ENCODE data around the gene INSRR.
A peak's percentile ranks its signal among the peaks of the same experiment; 100 is the strongest.

INSRR gene

GRCh38 chr1:156801409-156802121 is 57.4 kb downstream of the INSRR start:
- H3K9me2 ChIP-seq (replicated peaks; ENCODE audit: insufficient read depth, low read length) = no peaks in the 10 kb centered on the region
- H3K27me3 ChIP-seq (ENCODE audit: low read length) = no peaks in the 10 kb centered on the region
- H3F3A ChIP-seq (ENCODE audit: insufficient read depth) = peaks cover 5% of the 10 kb centered on the region; the same call in 1 of the 2 replicates
- no peak overlapping the region for H2AFZ ChIP-seq (ENCODE audit: low read depth, low read length, severe bottlenecking)
- no peak overlapping the region for H3K4me3 ChIP-seq (ENCODE audit: insufficient read depth, low read length, poor library complexity, severe bottlenecking)
- TF ChIP-seq EZH2phosphoT487 (conservative IDR thresholded peaks at IDR 0.05; ENCODE audit: low read length) = no peak
- no peak for TF ChIP-seq CTCF (IDR thresholded peaks at IDR 0.05; ENCODE audit: insufficient read depth, low read length, poor library complexity, severe bottlenecking)
- no peak overlapping the region for H3K27ac ChIP-seq (ENCODE audit: low read depth, low read length)
- H3K79me2 ChIP-seq (ENCODE audit: insufficient read depth, low read length) = no peaks in the 10 kb centered on the region
- no peak overlapping the region for H3K4me2 ChIP-seq (ENCODE audit: low read depth, low read length, poor library complexity, severe bottlenecking)
- peaks cover 18% of the 10 kb centered on the region for H3K36me3 ChIP-seq (ENCODE audit: low read length)
- no peak overlapping the region for H3K9ac ChIP-seq (ENCODE audit: low read length)
- H4K20me1 ChIP-seq (ENCODE audit: low read depth, low read length) = no peaks in the 10 kb centered on the region; the same call in 1 of the 2 replicates
- H3K9me3 ChIP-seq (ENCODE audit: insufficient read depth, low read length) = no peaks in the 10 kb centered on the region

DNA sequence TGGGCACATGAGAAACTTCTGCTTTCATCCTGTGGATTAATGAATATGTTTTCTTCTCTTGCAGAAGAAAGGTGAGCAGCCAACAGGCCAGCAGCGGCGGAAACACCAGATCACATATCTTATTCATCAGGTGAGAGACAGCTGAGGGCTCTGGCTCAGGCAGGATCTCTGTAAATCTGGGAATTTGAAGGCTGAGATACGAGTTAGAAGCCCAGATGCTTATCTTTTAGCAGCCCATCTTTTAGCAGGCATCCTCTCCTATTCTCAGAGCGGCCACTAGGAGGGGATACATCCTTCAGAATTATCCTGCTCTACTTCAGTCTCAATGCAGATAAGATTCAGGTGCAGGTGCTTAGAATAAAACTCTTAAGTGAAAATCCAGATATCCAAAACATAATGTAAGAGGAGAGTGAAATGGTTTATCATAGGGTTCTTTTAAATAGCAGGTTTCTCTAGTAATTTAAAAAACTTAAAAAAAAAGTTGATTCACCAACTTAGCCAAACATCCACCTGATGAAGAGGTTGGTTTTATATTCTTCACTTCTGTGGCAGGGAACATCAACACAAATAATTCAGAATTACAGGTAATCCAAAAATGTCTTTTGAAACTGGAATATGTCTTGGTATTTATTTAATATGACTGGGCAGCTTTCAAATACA is 61.6 kb downstream of the INSRR start:
- Histone ChIP-seq H3K9ac (ENCODE audit: low read length) (no peak overlapping the region), H3K4me2 (ENCODE audit: low read depth, low read length, poor library complexity, severe bottlenecking) (no peak overlapping the region), H4K20me1 (ENCODE audit: low read depth, low read length) (no peaks in the 10 kb centered on the region; the same call in 1 of the 2 replicates), H2AFZ (ENCODE audit: low read depth, low read length, severe bottlenecking) (no peak overlapping the region), H3K9me2 (replicated peaks; ENCODE audit: insufficient read depth, low read length) (no peaks in the 10 kb centered on the region), H3K4me3 (ENCODE audit: insufficient read depth, low read length, poor library complexity, severe bottlenecking) (no peak overlapping the region), H3K9me3 (ENCODE audit: insufficient read depth, low read length) (no peaks in the 10 kb centered on the region), H3K27ac (ENCODE audit: low read depth, low read length) (no peak overlapping the region), H3K36me3 (ENCODE audit: low read length) (peaks cover 32% of the 10 kb centered on the region), H3K79me2 (ENCODE audit: insufficient read depth, low read length) (no peaks in the 10 kb centered on the region), H3K27me3 (ENCODE audit: low read length) (no peaks in the 10 kb centered on the region), H3F3A (ENCODE audit: insufficient read depth) (peaks cover 5% of the 10 kb centered on the region; the same call in 1 of the 2 replicates)
- TF ChIP-seq EZH2phosphoT487 (conservative IDR thresholded peaks at IDR 0.05; ENCODE audit: low read length) (no peak), CTCF (IDR thresholded peaks at IDR 0.05; ENCODE audit: insufficient read depth, low read length, poor library complexity, severe bottlenecking) (peak; percentile 80)

GRCh38 chr1:156796340-156797097 is 62.4 kb downstream of the INSRR start:
- H3F3A ChIP-seq (ENCODE audit: insufficient read depth) = peaks cover 5% of the 10 kb centered on the region; the same call in 1 of the 2 replicates
- H3K79me2 ChIP-seq (ENCODE audit: insufficient read depth, low read length) = no peaks in the 10 kb centered on the region
- H3K36me3 ChIP-seq (ENCODE audit: low read length) = peaks cover 35% of the 10 kb centered on the region
- no peak overlapping the region for H3K27ac ChIP-seq (ENCODE audit: low read depth, low read length)
- H3K9me2 ChIP-seq (replicated peaks; ENCODE audit: insufficient read depth, low read length) = no peaks in the 10 kb centered on the region
- TF ChIP-seq CTCF (IDR thresholded peaks at IDR 0.05; ENCODE audit: insufficient read depth, low read length, poor library complexity, severe bottlenecking) = no peak
- no peak for TF ChIP-seq EZH2phosphoT487 (conservative IDR thresholded peaks at IDR 0.05; ENCODE audit: low read length)
- no peak overlapping the region for H2AFZ ChIP-seq (ENCODE audit: low read depth, low read length, severe bottlenecking)
- H4K20me1 ChIP-seq (ENCODE audit: low read depth, low read length) = no peaks in the 10 kb centered on the region; the same call in 1 of the 2 replicates
- no peak overlapping the region for H3K9ac ChIP-seq (ENCODE audit: low read length)
- H3K4me3 ChIP-seq (ENCODE audit: insufficient read depth, low read length, poor library complexity, severe bottlenecking) = no peak overlapping the region
- H3K27me3 ChIP-seq (ENCODE audit: low read length) = no peaks in the 10 kb centered on the region
- H3K9me3 ChIP-seq (ENCODE audit: insufficient read depth, low read length) = no peaks in the 10 kb centered on the region
- H3K4me2 ChIP-seq (ENCODE audit: low read depth, low read length, poor library complexity, severe bottlenecking) = no peak overlapping the region
